ENCODE measurements around the gene IFNA17. TPM values are rescaled to one million over a fixed set of nuclear protein-coding genes. Genes with fewer than 3 reads are reported as not detected.

Gene IFNA17
- total RNA-seq, 1 experiment from 2014 or later: not detected

DNA sequence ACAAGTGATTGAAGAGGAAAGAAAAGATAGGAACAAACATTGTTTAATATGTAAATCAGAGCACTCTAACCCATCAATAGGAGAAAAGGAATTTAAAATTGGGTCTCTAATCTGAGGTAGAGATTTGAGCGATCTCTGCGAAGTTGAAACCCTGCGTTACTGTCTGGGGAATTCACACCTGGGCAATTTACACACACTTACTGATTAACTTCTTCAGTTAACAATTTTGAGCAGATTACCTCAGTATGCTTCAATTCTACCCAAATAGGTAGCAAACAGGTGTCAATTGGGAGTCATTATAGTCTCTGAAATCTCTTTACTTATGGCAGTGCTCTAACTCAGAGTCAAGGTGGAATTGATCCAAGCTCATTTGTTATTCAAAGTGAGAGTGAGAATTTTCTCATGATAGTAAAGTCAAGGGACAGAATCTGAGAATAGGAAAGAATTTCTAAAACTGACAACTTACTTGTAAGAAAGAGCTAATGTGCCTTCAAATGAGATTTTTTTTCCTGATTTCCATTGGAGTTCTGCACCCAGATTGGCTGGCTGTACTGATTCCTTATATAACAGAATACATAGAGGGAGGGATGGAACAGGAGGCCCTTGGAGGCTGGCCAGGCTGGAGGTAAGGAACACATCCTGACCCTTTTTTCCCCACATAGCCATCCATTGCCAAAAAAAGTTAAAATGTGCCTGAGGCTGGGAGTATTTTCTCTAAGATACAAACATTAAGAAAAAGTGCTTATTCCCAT, 38.9 kb upstream of the IFNA17 start:
- DNase-seq: no peak
- no peak overlapping the region for H4K8ac ChIP-seq (replicated peaks; ENCODE audit: insufficient read length, low read depth, low read length)
- no peak overlapping the region for H3K18ac ChIP-seq (ENCODE audit: insufficient read length, low read depth, low read length)

More for the DNA sequence above, 38.9 kb upstream of the IFNA17 start:
- H3K27ac Mint-ChIP-seq: no peak overlapping the region; a peak in 1 of 7 replicates
- no peak overlapping the region for H2BK20ac ChIP-seq (ENCODE audit: low read depth, low read length, poor library complexity, severe bottlenecking)
- H3K4me2 ChIP-seq (ENCODE audit: insufficient read depth, insufficient read length, low read length): no peak overlapping the region
- H2BK120ac ChIP-seq (ENCODE audit: low read depth, low read length, poor library complexity, severe bottlenecking): no peak overlapping the region
- H3K4me1 ChIP-seq (ENCODE audit: insufficient read depth, low read length): no peaks in the 10 kb centered on the region
- H3K36me3 Mint-ChIP-seq (ENCODE audit: insufficient read depth in 1 of 3, low read depth in 3 of 3): no peaks in the 10 kb centered on the region; a peak in 1 of 7 replicates
- H3K23ac ChIP-seq (ENCODE audit: insufficient read length, low read depth, low read length): no peak overlapping the region
- no peak overlapping the region for H2AK5ac ChIP-seq (ENCODE audit: insufficient read length, low read length)
- H3K4ac ChIP-seq (ENCODE audit: low read depth, low read length): no peak overlapping the region
- no peak for TF ChIP-seq CTCF (conservative IDR thresholded peaks at IDR 0.05)
- H4K5ac ChIP-seq (ENCODE audit: insufficient read length, low read depth, low read length): no peak overlapping the region
- H3T11ph ChIP-seq (ENCODE audit: low read length): no peak overlapping the region
- no peak overlapping the region for H4K91ac ChIP-seq (ENCODE audit: insufficient read length, low read depth, low read length)
- no peaks in the 10 kb centered on the region for H3K79me1 ChIP-seq (ENCODE audit: insufficient read depth, low read depth, low read length, poor library complexity, severe bottlenecking)
- no peak overlapping the region for H3K14ac ChIP-seq (ENCODE audit: insufficient read depth, low read length)
- no peaks in the 10 kb centered on the region for H3K9me3 ChIP-seq (ENCODE audit: control insufficient read depth, low read depth, low read length)
- H3K23me2 ChIP-seq (ENCODE audit: insufficient read length, low read depth, low read length, poor library complexity, severe bottlenecking): no peaks in the 10 kb centered on the region
- no peak overlapping the region for H3K4me3 Mint-ChIP-seq
- H3K27me3 Mint-ChIP-seq (ENCODE audit: low read depth): peaks cover 97% of the 10 kb centered on the region
- no CpG with 5 or more reads among the region's 3 CpGs for WGBS (ENCODE audit: extremely low coverage, insufficient read length, low lambda C conversion rate)
- H2AFZ ChIP-seq (ENCODE audit: low read length): no peak overlapping the region
- H3K4me1 Mint-ChIP-seq: peaks cover 0 to 6% of the 10 kb centered on the region in 2 experiments; a peak in 2 of 4 replicates
- no peak overlapping the region for H2BK15ac ChIP-seq (ENCODE audit: low read depth, low read length)
- no peak overlapping the region for H3K9ac ChIP-seq (ENCODE audit: extremely low read depth, insufficient read length, low read length)
- H2BK12ac ChIP-seq (ENCODE audit: insufficient read length, low read depth, low read length): no peak overlapping the region
- H4K20me1 ChIP-seq (ENCODE audit: control insufficient read depth, insufficient read depth, insufficient read length): no peaks in the 10 kb centered on the region
- peaks cover 0 to 5% of the 10 kb centered on the region in 2 experiments for H3K9me3 Mint-ChIP-seq
- H3K27ac ChIP-seq (ENCODE audit: insufficient read length, low read depth, low read length): no peak overlapping the region
- no peak overlapping the region for H3K56ac ChIP-seq (ENCODE audit: insufficient read length, low read depth, low read length)
- no peak overlapping the region for H2BK5ac ChIP-seq (ENCODE audit: insufficient read length, low read length)
- H3K79me2 ChIP-seq (ENCODE audit: insufficient read depth, low read length): no peaks in the 10 kb centered on the region
- H3K27me3 ChIP-seq (ENCODE audit: insufficient read depth, low read length): peaks cover 45% of the 10 kb centered on the region
